MCF 10A (cell line): ENCODE data around the gene AK5. TPM values are rescaled to one million over a fixed set of nuclear protein-coding genes. Genes with fewer than 3 reads are reported as not detected.

Source experiments
- BruUV-seq: library from RNA; stranded (reverse); fragments of 400-500 nt; replicated peaks from 2 replicates; lab custom pipeline; 2021; lab: Mats Ljungman, UMichigan
- CTCF ChIA-PET: fragments of 300-600 bp; sonication (Branson Sonifier 250); formaldehyde crosslinking; extraction: SDS; loops from one replicate; lab custom pipeline; 2021; ENCODE audit warnings: antibody characterized with exemption, inconsistent platforms; lab: Yijun Ruan, JAX
- POLR2A ChIA-PET: fragments of 300-600, 350-650 bp; sonication (Branson Sonifier 250); formaldehyde crosslinking; extraction: SDS; loops from one replicate; lab custom pipeline; 2020; ENCODE audit warnings: antibody characterized with exemption, inconsistent platforms; lab: Yijun Ruan, JAX
- DNase-seq: peaks from one replicate; pipeline ENCODE4 v3.0.0-alpha.2; 2018; ENCODE audit not compliant: unreplicated experiment
- H3K27ac Mint-ChIP-seq: one replicate; pipeline ENCODE4 v1.8.0; 2022; ENCODE audit warnings: mild to moderate bottlenecking, low read depth, mixed read lengths; ENCODE audit not compliant: unreplicated experiment
- H3K27me3 Mint-ChIP-seq: one replicate; pipeline ENCODE4 v1.8.0; 2022; ENCODE audit warnings: mixed read lengths; ENCODE audit not compliant: insufficient read depth, unreplicated experiment
- H3K36me3 Mint-ChIP-seq: one replicate; pipeline ENCODE4 v1.8.0; 2022; ENCODE audit warnings: mild to moderate bottlenecking, moderate library complexity, mixed read lengths; ENCODE audit not compliant: insufficient read depth, unreplicated experiment
- H3K4me1 Mint-ChIP-seq: one replicate; pipeline ENCODE4 v1.8.0; 2022; ENCODE audit warnings: mixed read lengths; ENCODE audit not compliant: insufficient read depth, unreplicated experiment
- H3K4me3 Mint-ChIP-seq: one replicate; pipeline ENCODE4 v1.8.0; 2022; ENCODE audit warnings: mild to moderate bottlenecking, moderate library complexity, mixed read lengths; ENCODE audit not compliant: unreplicated experiment
- H3K9me3 Mint-ChIP-seq: one replicate; pipeline ENCODE4 v1.8.0; 2022; ENCODE audit warnings: mixed read lengths; ENCODE audit not compliant: unreplicated experiment
- CTCF ChIP-seq: fragments of 200-600 bp; IDR thresholded peaks from one replicate; pipeline ENCODE4 v1.8.0; 2022; ENCODE audit warnings: antibody characterized with exemption, mild to moderate bottlenecking; ENCODE audit not compliant: unreplicated experiment
- intact Hi-C: fragments of 100-400 bp; cut with micrococcal nuclease; formaldehyde crosslinking; loops from 2 replicates; pipeline ENCODE4 v1.14.1; 2022
- total RNA-seq: library from RNA; stranded (reverse); gene quantifications from 2 replicates; pipeline ENCODE4 v1.2.3, GENCODE V29; 2022

AK5 gene
- total RNA-seq, 1 experiment from 2014 or later = not detected

GRCh38 chr1:77461691-77462090, 179.9 kb downstream of the AK5 start:
- intact Hi-C loops = no loop called here
- Mint-ChIP-seq H3K27me3 (peaks cover 11% of the 10 kb centered on the region), H3K27ac (no peak overlapping the region), H3K9me3 (no peaks in the 10 kb centered on the region), H3K4me1 (no peaks in the 10 kb centered on the region), H3K36me3 (no peaks in the 10 kb centered on the region), H3K4me3 (no peak overlapping the region)
- BruUV-seq = no TSS peak
- ChIA-PET CTCF (interaction anchor here (0.6 to 0.8 kb wide), 4 partner anchors 12 to 1400 kb away, joined by 3 read pairs; no protein-coding TSS in a partner anchor), POLR2A (no interaction called here)
- no peak for DNase-seq
- TF ChIP-seq CTCF = no peak

GRCh38 chr1:77463216-77463615, 181.4 kb downstream of the AK5 start:
- ChIA-PET CTCF (interaction anchor here (0.8 to 1.4 kb wide), 2 partner anchors 10 to 12 kb away, joined by 3 to 4 read pairs; no protein-coding TSS in a partner anchor), POLR2A (no interaction called here)
- Mint-ChIP-seq H3K4me1 (no peaks in the 10 kb centered on the region), H3K27ac (no peak overlapping the region), H3K36me3 (no peaks in the 10 kb centered on the region), H3K27me3 (peaks cover 11% of the 10 kb centered on the region), H3K9me3 (no peaks in the 10 kb centered on the region), H3K4me3 (no peak overlapping the region)
- DNase-seq = no peak
- intact Hi-C loops = no loop called here
- BruUV-seq = no TSS peak
- no peak for TF ChIP-seq CTCF

- H3K4me1 Mint-ChIP-seq = no peaks in the 10 kb centered on the region
- no peaks in the 10 kb centered on the region for H3K9me3 Mint-ChIP-seq
- intact Hi-C loops = no loop called here
- POLR2A ChIA-PET = no interaction called here
- H3K27ac Mint-ChIP-seq = no peak overlapping the region
- no peaks in the 10 kb centered on the region for H3K36me3 Mint-ChIP-seq
- H3K4me3 Mint-ChIP-seq = no peak overlapping the region
- no peak for TF ChIP-seq CTCF
- DNase-seq = no peak
- peaks cover 11% of the 10 kb centered on the region for H3K27me3 Mint-ChIP-seq
- CTCF ChIA-PET = interaction anchor here (0.6 kb wide), 1 partner anchor 69 kb away, joined by 3 read pairs; no protein-coding TSS in a partner anchor
- BruUV-seq = no TSS peak
Observed at GRCh38 chr1:77465139-77465538, 183.3 kb downstream of the AK5 start.

GRCh38 chr1:77465922-77466321, 184.1 kb downstream of the AK5 start:
- TF ChIP-seq CTCF = no peak
- no TSS peak for BruUV-seq
- no peak for DNase-seq
- no peaks in the 10 kb centered on the region for H3K36me3 Mint-ChIP-seq
- CTCF ChIA-PET = no interaction called here
- POLR2A ChIA-PET = no interaction called here
- intact Hi-C loops = no loop called here
- no peaks in the 10 kb centered on the region for H3K9me3 Mint-ChIP-seq
- H3K27me3 Mint-ChIP-seq = peaks cover 11% of the 10 kb centered on the region
- no peaks in the 10 kb centered on the region for H3K4me1 Mint-ChIP-seq
- H3K4me3 Mint-ChIP-seq = no peak overlapping the region
- H3K27ac Mint-ChIP-seq = no peak overlapping the region
